ENCODE data around the gene QPCT.

GRCh38 chr2:37421686-37422085 lies 77.3 kb downstream of the QPCT start:
- no peak for TF ChIP-seq CTCF (IDR thresholded peaks at IDR 0.05)
- no peak for TF ChIP-seq POLR2AphosphoS5 (IDR thresholded peaks at IDR 0.05)
- TF ChIP-seq POLR2A (IDR thresholded peaks at IDR 0.05; ENCODE audit: low read depth), result no peak
